Liver (tissue), 9 donors: ENCODE measurements around the gene NEK2. TPM values are rescaled to one million over a fixed set of nuclear protein-coding genes. Genes with fewer than 3 reads are reported as not detected.

ENCODE experiments used
- DNase-seq: peaks from one replicate; pipeline ENCODE4 v3.0.0-alpha.2; 2017; ENCODE audit warnings: low spot score
- H3K27ac ChIP-seq, 2 donors: one replicate each; pipeline ENCODE4 v1.7.0; 2013; ENCODE audit warnings: inconsistent platforms in 2 of 2, low read length in 2 of 2, control low read depth in 1 of 2, low read depth in 1 of 2, mild to moderate bottlenecking in 1 of 2
- H3K27me3 ChIP-seq, 4 donors: one replicate each; pipeline versions ENCODE4 v1.6.1 to v1.7.0; 2013; ENCODE audit warnings: low read length in 3 of 4, inconsistent platforms in 1 of 4, mild to moderate bottlenecking in 1 of 4, moderate library complexity in 1 of 4; ENCODE audit not compliant: control insufficient read depth in 4 of 4, insufficient read depth in 4 of 4
- H3K36me3 ChIP-seq, 4 donors: one replicate each; pipeline versions ENCODE4 v1.6.1 to v1.7.0; 2013; ENCODE audit warnings: low read length in 3 of 4, mild to moderate bottlenecking in 3 of 4, low read depth in 1 of 4, moderate library complexity in 1 of 4; ENCODE audit not compliant: control insufficient read depth in 4 of 4, insufficient read depth in 3 of 4
- H3K4me1 ChIP-seq, 4 donors: one replicate each; pipeline versions ENCODE4 v1.6.1 to v1.7.0; 2013; ENCODE audit warnings: low read length in 3 of 4, mild to moderate bottlenecking in 3 of 4, moderate library complexity in 1 of 4; ENCODE audit not compliant: control insufficient read depth in 4 of 4, insufficient read depth in 4 of 4
- H3K4me3 ChIP-seq, 3 donors: one replicate each; pipeline versions ENCODE4 v1.6.1 to v1.7.0; 2013; ENCODE audit warnings: low read length in 3 of 3, control low read depth in 1 of 3, low read depth in 1 of 3, mild to moderate bottlenecking in 1 of 3
- H3K9ac ChIP-seq, 2 donors: one replicate each; pipeline ENCODE4 v1.7.0; 2013; ENCODE audit warnings: low read length in 2 of 2, mild to moderate bottlenecking in 2 of 2, moderate library complexity in 2 of 2, control low read depth in 1 of 2, low read depth in 1 of 2
- H3K9me3 ChIP-seq, 4 donors: one replicate each; pipeline versions ENCODE4 v1.6.1 to v1.7.0; 2013; ENCODE audit warnings: low read length in 3 of 4; ENCODE audit not compliant: control insufficient read depth in 4 of 4
- ATF3 ChIP-seq: IDR thresholded peaks from 2 replicates; pipeline ENCODE4 v1.6.1; 2016; ENCODE audit warnings: antibody characterized with exemption
- CTCF ChIP-seq: fragments of 150-350 bp; IDR thresholded peaks from 2 replicates; pipeline ENCODE4 v1.5.1; 2017; ENCODE audit warnings: improper control_type of control experiment, low read depth, low read length; ENCODE audit not compliant: missing input control
- EGR1 ChIP-seq, 2 donors: IDR thresholded peaks; 2 replicates each; pipeline ENCODE4 v1.6.1; 2016 to 2018; ENCODE audit warnings: antibody characterized with exemption in 2 of 2, low read depth in 2 of 2
- FOXA1 ChIP-seq: IDR thresholded peaks from 2 replicates; pipeline ENCODE4 v1.6.1; 2016; ENCODE audit warnings: antibody characterized with exemption
- FOXA2 ChIP-seq: IDR thresholded peaks from 2 replicates; pipeline ENCODE4 v1.6.1; 2016; ENCODE audit warnings: antibody characterized with exemption
- GABPA ChIP-seq, 2 donors: IDR thresholded peaks in 1 of 2; conservative IDR thresholded peaks in 1 of 2; 2 replicates each; pipeline ENCODE4 v1.6.1; 2016; ENCODE audit warnings: antibody characterized with exemption in 2 of 2, mild to moderate bottlenecking in 1 of 2, moderate library complexity in 1 of 2
- HNF4A ChIP-seq, 2 donors: conservative IDR thresholded peaks; 2 replicates each; pipeline ENCODE4 v1.6.1; 2016; ENCODE audit warnings: antibody characterized with exemption in 2 of 2, mild to moderate bottlenecking in 2 of 2
- HNF4G ChIP-seq: IDR thresholded peaks from 2 replicates; pipeline ENCODE4 v1.6.1; 2016; ENCODE audit warnings: antibody characterized with exemption
- JUND ChIP-seq, 2 donors: IDR thresholded peaks; 2 replicates each; pipeline ENCODE4 v1.6.1; 2016; ENCODE audit warnings: antibody characterized with exemption in 2 of 2
- MAX ChIP-seq: IDR thresholded peaks from 2 replicates; pipeline ENCODE4 v1.6.1; 2016; ENCODE audit warnings: antibody characterized with exemption
- NR2F2 ChIP-seq: IDR thresholded peaks from 2 replicates; pipeline ENCODE4 v1.6.1; 2016; ENCODE audit warnings: antibody characterized with exemption
- RAD21 ChIP-seq, 2 donors: IDR thresholded peaks; 2 replicates each; pipeline ENCODE4 v1.6.1; 2016; ENCODE audit warnings: antibody characterized with exemption in 2 of 2, mild to moderate bottlenecking in 2 of 2
- REST ChIP-seq: IDR thresholded peaks from 2 replicates; pipeline ENCODE4 v1.6.1; 2016; ENCODE audit warnings: antibody characterized with exemption, mild to moderate bottlenecking
- RXRA ChIP-seq, 2 donors: IDR thresholded peaks; 2 replicates each; pipeline ENCODE4 v1.6.1; 2017 to 2018; ENCODE audit warnings: antibody characterized with exemption in 2 of 2, mild to moderate bottlenecking in 1 of 2
- SP1 ChIP-seq: IDR thresholded peaks from 2 replicates; pipeline ENCODE4 v1.6.1; 2018; ENCODE audit warnings: antibody characterized with exemption, mild to moderate bottlenecking
- TAF1 ChIP-seq: conservative IDR thresholded peaks from 2 replicates; pipeline ENCODE4 v1.6.1; 2016; ENCODE audit warnings: antibody characterized with exemption, mild to moderate bottlenecking
- YY1 ChIP-seq: IDR thresholded peaks from 2 replicates; pipeline ENCODE4 v1.6.1; 2016; ENCODE audit warnings: antibody characterized with exemption, mild to moderate bottlenecking
- ZBTB33 ChIP-seq: IDR thresholded peaks from 2 replicates; pipeline ENCODE4 v1.6.1; 2016; ENCODE audit warnings: antibody characterized with exemption
- WGBS: extraction: QIAGEN DNeasy Blood & Tissue Kit; methylation state at CpG from one replicate; pipeline ENCODE4 v1.1.7; 2013; 5-methylcytosine and 5-hydroxymethylcytosine counted together
- polyA plus RNA-seq, 2 donors: library from polyadenylated mRNA; stranded (reverse) in 1 of 2; unstranded in 1 of 2; fragments of 200-250 nt in 1 of 2; fragments of >200 nt in 1 of 2; fragmentation: Nextera tagmentation in 1 of 2; extraction: Ambion mirVana in 1 of 2; gene quantifications; one replicate each; pipeline versions ENCODE4 v1.2.1 to v1.2.3, GENCODE V29; 2013 to 2015
- total RNA-seq, 2 donors: library from RNA; depleted of rRNA; stranded (reverse); fragments of >200 nt; gene quantifications; one replicate each; pipeline ENCODE4 v1.2.3, GENCODE V29; 2014
- donor health status: healthy.
- donor health status: healthy.
- donor health status: healthy.
- donor health status: healthy.
- donor health status: healthy.

Gene NEK2
- total and polyA plus RNA-seq, 4 donors = 0.29 to 25.7 (median 1.3) TPM; not detected in 1

- Histone ChIP-seq H3K36me3 (no peaks in the 10 kb centered on the region), H3K9ac (no peak overlapping the region), H3K4me1 (peaks cover 0 to 22% (median 9%) of the 10 kb centered on the region in 4 donors), H3K4me3 (no peak overlapping the region), H3K27me3 (no peaks in the 10 kb centered on the region), H3K27ac (peak overlapping the region in 1 of 2 donors; percentile 56), H3K9me3 (no peaks in the 10 kb centered on the region)
- TF ChIP-seq FOXA2 (no peak), REST (no peak), CTCF (no peak), MAX (no peak), TAF1 (no peak), SP1 (peak; percentile 47), NR2F2 (peak; percentile 92), RXRA (IDR thresholded peaks at IDR 0.05) (peak; percentile 66 to 88), ATF3 (no peak), RAD21 (IDR thresholded peaks at IDR 0.05) (peak in 1 of 2 donors; percentile 15), ZBTB33 (no peak), YY1 (no peak), EGR1 (IDR thresholded peaks at IDR 0.05; ENCODE audit: low read depth in 2 of 2) (no peak), FOXA1 (no peak), HNF4G (peak; percentile 59), JUND (IDR thresholded peaks at IDR 0.05) (no peak), GABPA (IDR thresholded peaks at IDR 0.05 in 1 of 2, conservative IDR thresholded peaks at IDR 0.05 in 1 of 2) (no peak), HNF4A (conservative IDR thresholded peaks at IDR 0.05) (peak; percentile 76 to 87)
- DNase-seq = no peak
- WGBS = 82% methylated on average over 8 of the region's 8 CpGs
These were observed 56.1 kb downstream of the NEK2 start for GRCh38 chr1:211619033-211619996.
